ENCODE results near the gene SMG6.

DNA sequence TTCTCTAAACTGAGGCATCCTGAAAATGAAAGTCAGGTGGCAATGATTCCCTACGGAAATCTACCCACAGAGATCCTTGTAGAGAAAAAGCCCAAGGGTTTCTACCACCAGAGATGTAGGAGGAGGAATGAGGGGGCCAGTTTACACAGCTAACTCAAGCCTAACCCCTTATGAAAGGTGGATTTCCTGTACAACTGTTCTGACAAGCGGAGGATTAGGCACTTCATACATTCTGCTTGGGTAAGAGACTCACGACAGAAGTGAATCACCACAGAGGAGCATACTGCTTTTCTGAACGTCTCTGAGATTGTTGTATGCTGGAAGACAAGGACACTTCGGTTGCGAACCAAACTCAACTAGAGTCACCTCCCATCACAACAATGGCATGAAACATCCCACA, 72.7 kb downstream of the SMG6 start:
- TF ChIP-seq, protein P1, sequence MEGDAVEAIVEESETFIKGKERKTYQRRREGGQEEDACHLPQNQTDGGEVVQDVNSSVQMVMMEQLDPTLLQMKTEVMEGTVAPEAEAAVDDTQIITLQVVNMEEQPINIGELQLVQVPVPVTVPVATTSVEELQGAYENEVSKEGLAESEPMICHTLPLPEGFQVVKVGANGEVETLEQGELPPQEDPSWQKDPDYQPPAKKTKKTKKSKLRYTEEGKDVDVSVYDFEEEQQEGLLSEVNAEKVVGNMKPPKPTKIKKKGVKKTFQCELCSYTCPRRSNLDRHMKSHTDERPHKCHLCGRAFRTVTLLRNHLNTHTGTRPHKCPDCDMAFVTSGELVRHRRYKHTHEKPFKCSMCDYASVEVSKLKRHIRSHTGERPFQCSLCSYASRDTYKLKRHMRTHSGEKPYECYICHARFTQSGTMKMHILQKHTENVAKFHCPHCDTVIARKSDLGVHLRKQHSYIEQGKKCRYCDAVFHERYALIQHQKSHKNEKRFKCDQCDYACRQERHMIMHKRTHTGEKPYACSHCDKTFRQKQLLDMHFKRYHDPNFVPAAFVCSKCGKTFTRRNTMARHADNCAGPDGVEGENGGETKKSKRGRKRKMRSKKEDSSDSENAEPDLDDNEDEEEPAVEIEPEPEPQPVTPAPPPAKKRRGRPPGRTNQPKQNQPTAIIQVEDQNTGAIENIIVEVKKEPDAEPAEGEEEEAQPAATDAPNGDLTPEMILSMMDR (IDR thresholded peaks at IDR 0.05): no peak
- TF ChIP-seq EP300 (IDR thresholded peaks at IDR 0.05) (no peak), POLR2A (IDR thresholded peaks at IDR 0.05) (no peak)

Data from sigmoid colon (tissue), 4 donors.